Measurements from ENCODE around the gene ARHGEF4.

The ARHGEF4 gene

DNA sequence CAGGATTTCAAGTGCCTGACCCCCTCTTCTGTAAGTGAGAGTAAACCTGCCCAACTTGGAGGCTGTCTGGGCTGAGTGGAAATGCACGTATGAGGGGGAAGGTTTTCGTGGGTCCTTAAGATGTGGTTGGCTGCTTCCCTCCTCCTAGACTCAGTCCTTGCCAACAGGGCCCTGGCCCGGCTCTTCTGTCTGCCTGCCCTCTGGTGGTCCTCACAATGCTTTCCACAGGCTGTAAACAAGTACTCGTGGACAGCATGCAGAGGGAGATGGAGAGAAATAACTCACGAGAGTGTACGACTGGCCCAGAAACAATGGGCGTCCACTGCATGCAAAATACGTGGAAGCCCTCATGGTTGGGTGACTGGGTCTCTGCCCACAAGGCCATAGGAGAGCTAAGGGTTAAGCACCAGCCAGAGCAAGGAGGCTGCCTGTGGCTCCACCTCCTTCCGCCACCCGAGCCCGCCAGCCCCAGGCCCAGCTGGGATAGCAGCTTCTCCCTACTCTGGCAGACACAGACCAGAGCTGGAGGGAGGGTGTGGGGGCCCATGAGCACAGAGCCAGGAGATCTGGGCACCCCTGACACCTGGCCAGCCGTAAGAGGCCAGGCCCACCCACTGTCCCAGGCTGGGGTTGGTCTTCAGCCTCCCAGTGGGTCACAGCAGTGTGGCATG, 17.0 kb upstream of the ARHGEF4 start:
- no peak for DNase-seq (ENCODE audit: low read depth in 2 of 2)

DNA sequence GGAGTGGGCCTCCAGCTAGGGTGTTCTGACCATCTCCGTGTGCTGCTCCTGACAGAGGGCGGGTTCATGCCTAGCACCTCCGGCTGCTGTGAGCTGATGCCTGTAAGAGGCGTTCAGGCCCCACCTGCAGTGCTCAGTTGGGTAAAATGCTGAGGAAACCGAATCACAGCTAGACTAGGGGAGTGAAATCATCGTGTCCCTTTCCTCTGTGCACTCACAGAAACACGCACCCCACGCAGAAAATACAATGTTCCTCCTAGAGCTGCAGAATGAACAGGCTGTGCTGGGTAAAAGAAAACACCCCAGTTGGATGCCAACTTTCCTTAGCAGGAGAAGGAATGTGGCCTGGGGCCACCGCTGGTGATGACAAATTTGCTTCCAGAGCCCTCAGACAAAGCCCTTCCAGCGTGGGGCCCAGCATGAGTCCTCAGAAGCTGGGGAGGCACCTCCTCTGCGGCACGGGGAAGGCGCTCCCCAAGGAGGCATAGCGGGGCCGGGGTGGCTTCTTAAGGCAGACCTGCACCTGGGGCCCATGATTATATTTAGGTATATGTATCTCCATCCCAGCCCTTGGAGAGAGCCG, 16.3 kb upstream of the ARHGEF4 start:
- no peak for DNase-seq (ENCODE audit: low read depth in 2 of 2)

DNA sequence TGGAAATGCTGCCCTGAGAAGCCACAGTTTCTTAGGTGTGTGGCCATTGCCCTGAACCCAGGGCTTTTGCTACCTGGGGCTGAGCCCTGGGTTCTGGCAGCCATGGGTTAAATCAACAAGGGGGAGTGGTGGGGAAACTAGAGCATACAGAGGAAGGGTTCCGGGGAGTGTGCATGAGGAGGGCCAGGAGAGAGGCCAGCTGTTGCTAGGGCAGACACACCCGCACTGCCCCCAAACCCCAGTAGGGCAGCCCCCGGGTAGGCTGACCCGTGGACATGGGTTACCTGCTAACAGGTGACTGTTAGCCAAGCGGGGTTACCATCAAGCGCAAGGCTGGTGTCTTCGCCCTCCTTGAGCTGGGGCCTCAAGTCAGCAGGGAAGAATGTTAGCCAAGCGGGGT, 14.8 kb upstream of the ARHGEF4 start:
- DNase-seq (ENCODE audit: low read depth in 2 of 2): no peak

DNA sequence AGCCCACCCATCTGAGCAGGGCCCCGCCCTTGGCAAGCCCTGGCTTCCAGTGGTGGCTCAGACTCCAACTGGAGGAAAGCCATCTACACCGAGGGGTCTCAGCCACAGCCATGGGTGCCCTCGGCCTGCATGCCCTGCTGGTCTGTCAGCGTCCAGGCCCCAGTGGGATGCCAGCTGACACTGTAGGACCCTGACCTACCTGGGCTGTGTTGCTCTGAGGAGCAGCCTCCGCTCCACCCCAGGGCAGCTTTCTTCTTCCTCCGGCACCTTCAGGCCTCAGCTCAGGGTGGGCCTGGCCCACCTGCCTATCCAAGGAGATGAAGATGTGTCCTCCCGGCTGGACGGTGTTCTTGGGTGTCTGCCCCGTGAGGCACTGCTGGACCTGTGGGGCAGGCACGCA, 13.9 kb upstream of the ARHGEF4 start:
- DNase-seq (ENCODE audit: low read depth in 2 of 2): no peak

DNA sequence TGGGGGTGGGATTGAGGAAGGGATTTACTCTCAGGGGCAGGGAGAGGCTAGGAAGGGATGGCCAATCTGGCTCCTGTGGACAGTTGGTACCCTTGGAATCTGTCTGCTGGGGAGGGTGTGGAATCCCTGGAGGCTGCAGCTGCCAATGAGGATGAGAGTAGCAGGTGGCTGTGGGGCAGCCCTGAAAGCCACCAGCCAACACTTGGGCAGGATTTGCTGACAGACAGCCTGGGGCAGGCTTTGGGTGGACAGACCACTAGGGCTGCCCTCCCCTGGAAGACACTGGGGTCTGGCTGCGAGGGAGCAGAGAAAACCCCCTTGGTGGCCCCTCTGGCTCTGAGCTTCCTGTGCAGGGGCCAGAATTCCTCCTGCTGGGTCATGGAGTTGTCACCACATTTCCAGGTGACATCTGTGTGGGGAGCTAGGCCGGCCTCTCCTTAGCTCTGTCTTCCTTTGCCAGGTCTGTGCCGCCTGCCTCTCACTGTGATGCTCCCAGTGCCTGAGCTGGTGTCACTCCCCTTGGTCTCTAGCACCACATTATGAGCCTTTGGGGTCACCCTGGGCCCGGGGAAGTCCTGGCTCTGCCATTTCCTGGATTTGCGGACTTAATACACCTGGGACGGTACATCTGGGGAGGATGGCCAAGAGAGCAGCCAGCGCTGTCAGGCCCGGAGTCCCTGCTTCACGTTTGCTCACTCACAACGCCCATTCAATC, 13.4 kb upstream of the ARHGEF4 start:
- no peak for DNase-seq (ENCODE audit: low read depth in 2 of 2)

DNA sequence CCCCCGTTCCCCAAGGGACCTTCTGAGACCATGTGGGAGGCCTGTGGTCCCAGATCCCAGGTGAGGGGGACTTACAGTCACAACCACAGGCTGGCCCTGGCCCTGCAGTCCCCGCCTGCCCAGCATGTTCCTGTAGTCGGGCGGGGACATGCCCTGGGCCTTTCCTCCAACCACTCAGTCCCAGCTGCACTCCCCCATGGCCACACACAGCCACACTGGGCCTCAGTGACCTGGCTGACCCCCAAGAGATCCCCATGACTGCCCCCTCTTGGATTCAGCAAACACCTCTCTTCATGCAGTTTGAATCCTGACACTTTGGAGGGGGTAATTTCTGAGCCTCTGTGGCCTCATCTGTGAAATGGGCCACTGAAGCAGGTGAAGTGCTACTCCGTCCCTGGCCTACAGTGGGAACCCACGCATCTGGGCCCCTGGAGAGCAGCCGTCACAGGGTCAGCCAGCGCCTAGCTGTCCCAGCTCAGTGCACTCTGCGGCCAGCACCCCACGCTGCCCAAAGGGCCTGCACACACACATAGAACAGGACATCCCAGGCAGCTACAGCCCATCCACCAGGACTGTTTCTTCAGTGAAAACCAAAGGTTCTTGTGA, 12.7 kb upstream of the ARHGEF4 start:
- DNase-seq (ENCODE audit: low read depth in 2 of 2): peak in 1 of 2 donors; percentile 11

DNA sequence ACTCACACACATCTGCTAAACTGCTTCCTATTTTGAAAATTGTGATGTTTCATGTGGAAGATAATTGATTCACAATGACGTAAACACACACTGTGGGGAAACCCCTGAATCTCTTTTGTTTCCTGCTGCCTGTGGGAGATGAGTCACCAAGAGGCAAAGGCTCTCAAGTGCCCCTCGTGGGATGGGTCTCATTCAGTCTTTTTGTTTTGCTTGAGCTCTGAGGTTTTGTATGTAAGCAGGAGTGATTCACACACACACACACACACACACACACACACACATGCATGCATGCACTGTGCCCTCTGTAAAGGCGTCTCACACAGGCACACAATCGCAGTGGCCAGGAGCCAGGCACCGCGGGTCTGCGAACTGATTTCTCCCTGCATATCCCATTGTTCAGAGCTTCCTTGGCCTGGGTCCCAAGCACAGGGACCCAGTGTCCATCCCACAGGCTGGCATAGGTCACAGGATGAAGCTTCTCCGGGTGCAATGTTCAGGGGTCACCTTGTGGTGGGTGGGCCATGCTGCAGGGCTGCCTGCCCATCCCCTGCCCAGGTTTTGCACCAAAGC, 12.1 kb upstream of the ARHGEF4 start:
- DNase-seq (ENCODE audit: low read depth in 2 of 2): peak; percentile 37 to 62

DNA sequence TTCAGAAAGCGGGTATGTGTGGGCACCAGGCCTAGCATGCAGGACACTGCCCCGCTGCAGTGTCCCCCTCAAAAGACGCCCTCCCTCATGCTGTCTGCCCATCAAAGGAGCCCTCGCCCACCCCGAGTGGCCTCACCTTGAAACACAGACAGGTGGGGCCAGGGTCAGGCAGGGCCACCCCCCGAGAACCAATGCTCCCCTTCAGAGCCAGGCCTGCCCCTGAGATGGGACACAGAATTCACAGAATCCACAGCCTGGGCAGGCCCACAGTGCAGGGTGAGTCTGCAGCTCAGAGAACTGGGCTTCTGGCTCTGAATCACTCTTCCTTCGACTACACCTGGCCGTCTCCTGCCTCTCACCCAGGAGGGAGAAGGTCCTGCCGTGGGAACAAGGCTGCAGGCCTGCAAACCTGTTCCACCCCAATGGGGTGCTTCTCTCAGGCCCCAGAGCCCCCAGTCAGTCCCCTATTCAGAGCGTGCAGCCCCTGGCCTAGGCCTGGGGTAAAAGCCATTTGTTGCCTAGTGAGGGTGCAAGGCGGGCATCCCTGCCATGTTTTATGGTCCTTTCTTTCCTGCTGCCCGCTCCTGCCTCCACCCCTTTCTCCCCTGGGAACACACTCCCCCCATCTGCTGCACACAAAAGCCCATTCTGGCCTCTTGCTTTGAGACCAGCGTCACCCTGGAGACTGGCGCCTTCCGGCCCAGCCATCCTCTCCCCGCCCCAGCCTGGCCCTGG, 11.3 kb upstream of the ARHGEF4 start:
- no peak for DNase-seq (ENCODE audit: low read depth in 2 of 2)

DNA sequence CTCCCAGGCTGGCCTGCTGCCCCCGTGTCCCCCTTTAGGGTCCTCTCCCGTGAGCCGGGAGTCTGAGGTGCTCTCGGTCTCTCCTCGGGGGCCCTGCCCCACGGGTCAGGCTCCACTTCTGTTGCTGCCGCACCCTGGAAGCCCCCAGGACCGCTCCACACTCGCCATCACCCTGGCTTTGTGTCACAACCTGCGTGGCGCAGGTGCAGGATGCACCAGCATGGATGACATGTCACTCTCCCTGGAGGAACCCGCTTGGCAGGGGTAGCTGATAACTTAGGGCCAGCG, 10.8 kb upstream of the ARHGEF4 start:
- DNase-seq (ENCODE audit: low read depth in 2 of 2): no peak

DNA sequence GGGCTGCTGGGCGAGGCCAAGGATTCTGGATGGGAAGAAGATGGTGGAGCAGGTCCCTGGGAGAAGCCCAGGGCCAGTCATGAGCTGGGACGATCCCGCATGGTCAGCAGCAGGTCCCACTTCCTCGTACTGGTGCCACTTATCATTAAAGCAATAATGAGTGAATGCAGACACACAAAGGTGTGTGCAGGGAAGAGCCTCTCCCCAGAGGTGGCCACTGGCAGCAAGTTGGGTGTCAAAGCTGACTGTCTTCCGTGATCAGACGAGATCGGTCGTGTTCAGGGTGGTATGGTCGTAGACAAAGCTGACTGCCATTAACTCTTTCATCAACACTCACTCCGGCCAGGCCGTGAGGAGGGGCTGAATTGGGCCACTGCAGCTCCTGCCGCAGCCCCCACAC, 10.3 kb upstream of the ARHGEF4 start:
- DNase-seq (ENCODE audit: low read depth in 2 of 2): no peak

DNA sequence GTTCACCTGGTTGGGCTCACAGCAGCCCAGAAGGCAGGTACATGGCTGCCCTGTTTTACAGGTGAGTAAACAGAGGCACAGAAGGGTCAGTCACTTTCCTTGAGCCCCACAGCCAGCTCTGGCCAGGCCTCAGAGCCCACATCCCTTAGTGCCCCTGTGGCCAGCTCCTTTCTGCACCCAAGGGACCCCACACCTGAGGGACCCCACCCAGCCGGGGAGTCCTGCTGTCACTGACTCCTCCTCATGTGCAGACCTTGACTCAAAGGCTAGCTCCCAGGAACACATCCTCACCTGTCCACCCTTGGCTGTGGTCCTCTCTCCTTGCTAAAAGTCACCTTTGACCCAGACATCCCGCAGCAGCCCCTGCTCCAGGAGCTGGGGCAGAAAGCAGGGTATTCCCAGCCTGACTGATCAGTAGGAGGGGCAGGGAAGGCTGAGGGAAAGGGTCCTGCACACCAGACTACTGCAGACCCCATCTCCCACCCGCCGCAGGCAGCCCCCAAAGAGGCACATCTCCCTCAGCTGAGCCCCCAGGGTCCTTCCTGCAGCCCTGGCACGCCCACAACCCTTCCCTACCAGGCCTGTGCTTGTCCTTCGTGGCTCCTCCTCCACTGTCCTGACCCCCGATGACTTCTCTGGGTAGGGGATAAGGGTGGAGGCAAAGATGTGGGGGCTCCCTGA, 9.8 kb upstream of the ARHGEF4 start:
- no peak for DNase-seq (ENCODE audit: low read depth in 2 of 2)

DNA sequence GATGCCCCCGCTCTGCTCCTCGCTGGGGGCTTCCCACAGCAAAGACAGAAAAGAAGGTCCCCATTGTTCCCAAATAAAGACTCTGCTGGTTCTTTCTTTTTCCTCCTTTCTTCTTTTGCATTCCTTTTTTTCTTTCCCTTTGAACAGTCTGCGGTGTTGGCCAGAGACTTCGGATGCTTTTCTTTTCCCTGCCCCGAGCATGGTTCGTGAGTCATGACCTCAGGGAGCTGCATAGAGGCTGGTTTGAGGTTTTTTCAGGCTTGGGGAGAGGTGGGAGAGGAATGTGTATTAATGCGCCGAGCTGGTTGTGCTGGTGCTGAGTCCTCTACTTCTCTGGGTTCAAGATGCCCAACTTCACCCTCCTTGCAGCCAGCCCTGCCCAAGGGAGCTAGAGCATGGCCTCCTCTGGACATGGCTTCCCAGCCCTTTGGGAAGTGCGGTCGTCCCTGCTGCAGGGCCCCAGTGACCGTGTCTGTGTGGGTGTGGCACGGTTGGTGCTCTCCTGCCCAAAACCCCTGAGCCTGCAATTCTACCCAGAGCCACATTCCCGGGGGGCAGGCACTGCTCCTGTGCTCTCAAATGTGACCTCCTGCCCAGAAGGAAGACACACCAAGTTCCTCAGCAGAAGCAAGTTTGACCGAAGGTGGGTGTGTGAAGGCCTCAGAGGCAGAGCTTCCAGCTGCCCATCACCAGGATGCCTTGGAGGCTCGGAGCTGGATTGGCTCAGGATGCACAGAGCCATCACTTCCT, 9.0 kb upstream of the ARHGEF4 start:
- DNase-seq (ENCODE audit: low read depth in 2 of 2): no peak

DNA sequence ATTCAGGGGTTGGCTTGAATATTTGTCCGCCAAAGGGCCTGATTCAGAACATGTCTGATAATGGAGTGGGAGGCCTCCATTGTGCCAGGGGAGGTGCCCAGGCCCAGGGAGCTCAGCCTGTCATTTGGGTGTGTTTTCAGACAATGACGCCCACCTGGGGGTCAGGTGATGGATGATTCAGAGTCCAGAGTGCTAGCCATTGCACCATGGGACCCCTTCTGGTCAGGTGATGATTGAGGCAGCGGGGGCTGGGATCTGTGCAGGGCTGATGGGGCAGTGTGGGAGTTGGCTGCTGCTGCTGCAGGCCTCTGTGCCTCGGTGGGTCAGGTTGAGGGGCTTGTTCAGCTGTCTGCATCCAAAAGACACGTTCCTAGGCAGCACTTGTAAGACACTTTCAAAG, 8.3 kb upstream of the ARHGEF4 start:
- no peak for DNase-seq (ENCODE audit: low read depth in 2 of 2)

DNA sequence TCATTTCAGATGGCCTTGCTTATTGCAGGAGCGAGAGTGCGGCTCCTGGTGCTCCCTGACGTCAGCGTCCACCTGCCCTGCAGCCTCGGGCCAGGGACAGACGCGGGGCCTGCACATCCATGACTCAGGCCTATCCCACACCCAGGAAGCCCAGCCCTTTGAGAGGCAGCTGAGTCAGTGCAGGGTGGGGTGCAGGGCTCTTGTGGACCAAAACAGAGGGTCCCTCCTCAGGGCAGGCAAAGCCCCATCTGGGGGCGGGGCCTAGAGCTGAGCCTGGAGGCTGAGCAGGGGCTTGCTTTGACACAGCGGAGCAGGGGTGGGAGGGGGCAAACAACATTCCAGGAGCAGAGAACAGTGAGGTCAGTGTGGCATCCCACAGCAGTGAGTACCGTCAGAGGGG, 7.7 kb upstream of the ARHGEF4 start:
- DNase-seq (ENCODE audit: low read depth in 2 of 2): no peak

DNA sequence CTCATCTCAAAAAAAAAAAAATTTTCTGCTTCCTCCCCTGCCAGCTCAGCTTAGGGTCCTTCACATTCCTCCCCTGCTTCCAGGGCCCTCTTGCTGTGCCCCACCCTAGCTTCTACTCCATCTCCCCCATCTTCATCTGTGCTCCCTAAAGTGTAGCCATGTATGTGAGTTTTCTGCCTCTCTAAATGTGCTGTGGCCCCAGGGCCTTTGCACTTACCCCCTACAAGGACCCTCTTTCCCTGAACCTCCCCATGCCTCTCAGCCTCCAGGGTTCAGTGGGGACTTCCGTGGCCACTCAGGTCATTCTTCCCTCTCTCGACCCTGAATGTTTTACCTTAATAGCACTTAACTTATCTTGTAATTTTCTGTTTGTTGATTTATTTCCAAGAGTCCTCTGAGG, 6.2 kb upstream of the ARHGEF4 start:
- no peak for DNase-seq (ENCODE audit: low read depth in 2 of 2)

DNA sequence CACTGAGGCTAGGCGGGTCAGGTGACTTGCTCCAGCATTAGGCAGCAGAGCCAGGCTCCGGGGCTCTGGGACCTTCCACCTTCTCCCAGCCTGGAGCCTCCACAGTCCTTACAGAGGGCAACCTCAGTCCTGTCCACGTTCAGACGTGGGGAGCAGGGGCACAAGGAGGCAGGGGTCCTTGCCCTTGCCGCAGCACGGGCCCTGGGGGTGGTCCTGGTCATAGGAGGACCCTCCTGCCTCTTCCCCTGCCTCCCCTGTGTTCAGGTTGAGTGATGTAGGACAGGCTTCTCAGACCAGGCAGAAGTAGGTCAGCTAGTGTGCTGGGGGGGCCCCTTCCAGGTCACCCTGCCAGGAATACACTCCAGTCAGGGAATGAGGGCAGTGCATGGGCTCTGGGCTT, 5.4 kb upstream of the ARHGEF4 start:
- no peak for DNase-seq (ENCODE audit: low read depth in 2 of 2)

DNA sequence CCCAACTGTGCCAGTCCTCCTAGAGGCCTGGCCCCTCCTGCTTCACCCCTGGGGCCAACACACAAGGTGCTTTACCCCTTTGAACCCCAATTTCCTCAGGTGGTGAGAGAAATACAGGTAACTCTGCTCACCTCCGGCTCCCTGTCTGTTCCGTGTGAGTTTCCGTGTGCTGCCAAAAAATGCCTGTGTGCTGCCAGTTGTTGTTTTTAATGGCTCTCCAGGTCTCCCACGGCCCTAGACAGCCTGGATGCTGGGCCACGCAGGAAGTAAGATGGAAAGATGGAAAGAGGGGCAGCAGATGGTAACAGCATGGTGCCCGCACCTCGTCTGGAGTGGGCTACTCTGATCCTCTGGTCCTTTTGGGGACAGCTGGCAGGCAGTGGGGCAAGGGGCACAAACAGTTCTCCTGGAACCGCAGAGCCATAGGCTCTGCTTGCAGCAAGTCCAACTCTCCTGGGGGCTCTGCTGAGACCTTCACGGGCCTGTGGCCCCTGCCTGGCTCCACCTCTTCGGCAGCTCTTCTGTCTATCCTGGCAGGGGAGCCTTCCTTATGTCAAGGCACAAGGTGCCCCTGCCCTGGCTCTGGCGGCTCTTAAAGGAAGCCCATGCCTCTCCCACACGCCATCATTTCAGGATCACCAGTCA, 4.3 kb upstream of the ARHGEF4 start:
- no peak for DNase-seq (ENCODE audit: low read depth in 2 of 2)

DNA sequence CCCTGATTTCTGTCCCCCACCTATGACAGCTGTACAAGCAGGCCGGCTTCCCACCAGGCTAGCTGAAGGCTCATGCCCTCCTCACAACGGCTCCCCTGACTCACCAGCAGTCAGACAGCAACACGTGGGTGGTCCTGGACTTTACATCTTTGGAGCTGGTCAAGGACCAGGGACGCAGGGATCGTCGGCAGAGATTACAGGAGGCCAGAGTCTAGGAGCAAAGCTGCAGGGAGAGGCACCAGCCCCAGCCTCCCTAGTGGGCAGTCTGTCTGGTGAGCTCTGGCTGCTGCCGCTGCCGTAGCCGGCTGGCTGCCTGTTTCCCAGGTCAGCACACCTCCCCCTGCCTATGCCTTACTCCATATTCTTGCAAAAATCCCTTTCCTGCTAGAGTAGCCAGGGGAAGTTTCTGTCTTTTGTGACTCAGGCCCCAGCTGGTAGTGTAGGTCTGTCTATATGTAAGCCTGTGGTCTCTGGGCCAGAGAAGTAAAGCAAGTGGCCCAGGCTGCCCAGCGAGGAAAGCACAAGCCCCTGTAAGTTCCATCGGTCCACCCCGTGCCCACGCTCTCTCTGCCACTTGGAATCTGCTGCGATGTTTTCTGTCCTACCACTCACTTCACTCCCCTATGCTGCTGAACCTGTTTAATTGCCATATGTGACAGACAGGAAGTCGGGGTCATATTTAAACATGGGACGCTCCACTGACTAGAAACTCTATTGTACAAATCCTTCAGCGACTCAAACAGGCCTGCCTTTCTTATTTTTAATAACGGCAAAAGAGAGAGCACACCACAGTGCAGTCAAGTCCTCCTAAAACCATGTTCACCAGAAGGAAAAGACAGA, 2.4 kb upstream of the ARHGEF4 start:
- no peak for DNase-seq (ENCODE audit: low read depth in 2 of 2)

Measured in stimulated activated CD4-positive, alpha-beta T cell treated with anti-CD3 and anti-CD28 coated beads, Interleukin-1b, Interleukin-23, amount 100 ng/mL, for 4 hours (primary cell).